Erythroblast (primary cell): ENCODE data around the gene TAF5L.

Experiments used
- GATA1 ChIP-seq: IDR thresholded peaks from 2 replicates; pipeline ENCODE4 v1.6.1; 2011; ENCODE audit warnings: low read depth, mild to moderate bottlenecking, control low read depth, low read length, moderate library complexity
- POLR2A ChIP-seq: IDR thresholded peaks from 2 replicates; pipeline ENCODE4 v1.6.1; 2011; ENCODE audit warnings: mild to moderate bottlenecking, low read length

DNA sequence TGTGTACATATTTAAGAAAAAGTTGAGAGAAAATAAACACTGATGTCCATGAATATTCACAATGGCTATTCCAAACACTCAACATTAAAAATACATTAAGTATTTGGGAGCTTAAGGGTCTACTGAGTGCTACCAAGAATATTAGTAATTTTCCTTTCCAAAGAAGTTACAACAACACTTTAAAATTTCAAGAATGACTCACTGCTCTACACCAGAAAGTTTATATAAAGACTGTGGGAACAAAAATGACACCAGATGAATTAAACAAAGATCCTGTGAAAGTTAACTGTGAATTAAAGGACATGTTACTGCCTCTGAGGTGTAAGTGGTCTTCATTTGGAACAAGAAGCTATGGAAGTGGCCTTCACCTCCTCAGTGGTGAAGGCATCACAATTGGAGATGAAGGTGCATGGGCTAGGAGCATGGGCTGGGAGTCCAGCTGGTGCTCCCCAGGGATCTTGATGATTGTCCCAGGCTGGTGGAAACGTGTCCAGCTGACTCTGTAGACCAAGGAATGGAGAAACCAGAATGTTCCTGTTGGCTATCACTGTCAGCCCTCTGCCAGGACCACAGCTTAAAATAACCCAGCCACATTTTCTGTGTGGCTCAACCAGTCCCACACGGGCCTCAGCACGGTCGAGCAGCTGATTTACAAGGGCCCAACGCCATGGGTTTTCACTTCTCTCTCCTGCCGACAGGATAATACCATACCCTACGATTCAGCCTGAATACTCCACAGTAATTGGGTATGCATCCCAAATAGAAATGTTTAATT lies 28.8 kb downstream of the TAF5L start:
- TF ChIP-seq POLR2A (no peak), GATA1 (no peak)
